ENCODE data around the gene CDH20.

Gene CDH20

GRCh38 chr18:61474918-61475317 is 141.7 kb downstream of the CDH20 start:
- TF ChIP-seq CTCF (IDR thresholded peaks at IDR 0.05) (no peak), ZFX (IDR thresholded peaks at IDR 0.05; ENCODE audit: borderline replicate concordance) (no peak)
- no peak overlapping the region for H3K27ac ChIP-seq

GRCh38 chr18:61475931-61476330 is 142.7 kb downstream of the CDH20 start:
- no peak overlapping the region for H3K27ac ChIP-seq
- TF ChIP-seq ZFX (IDR thresholded peaks at IDR 0.05; ENCODE audit: borderline replicate concordance) = no peak
- TF ChIP-seq CTCF (IDR thresholded peaks at IDR 0.05) = no peak

- TF ChIP-seq CTCF (IDR thresholded peaks at IDR 0.05) = no peak
- TF ChIP-seq ZFX (IDR thresholded peaks at IDR 0.05; ENCODE audit: borderline replicate concordance) = no peak
- no peak overlapping the region for H3K27ac ChIP-seq
Observed at GRCh38 chr18:61489334-61489733, 156.1 kb downstream of the CDH20 start.

- no peak for TF ChIP-seq CTCF (IDR thresholded peaks at IDR 0.05)
- no peak for TF ChIP-seq ZFX (IDR thresholded peaks at IDR 0.05; ENCODE audit: borderline replicate concordance)
- H3K27ac ChIP-seq = no peak overlapping the region
Observed at GRCh38 chr18:61496374-61496773, 163.1 kb downstream of the CDH20 start.

DNA sequence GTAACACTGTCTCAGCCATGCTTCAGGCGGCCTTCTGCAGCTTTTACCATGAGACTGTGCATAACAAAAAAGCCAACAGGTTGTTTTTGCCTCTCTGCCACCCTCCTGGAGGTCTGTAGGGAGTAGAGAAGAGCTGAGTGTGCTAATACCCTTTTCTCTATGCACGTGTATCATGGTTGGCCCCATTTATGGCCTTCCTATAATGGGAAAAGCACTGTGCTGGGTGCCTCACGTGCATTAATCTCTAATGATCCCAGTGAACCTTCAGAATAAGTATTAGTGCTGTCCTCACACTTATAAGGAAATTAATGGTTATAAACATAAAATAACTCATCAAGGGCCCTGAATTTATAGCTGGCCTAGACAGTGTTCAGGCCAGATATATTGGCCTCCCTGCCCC is 164.2 kb downstream of the CDH20 start:
- TF ChIP-seq ZFX (IDR thresholded peaks at IDR 0.05; ENCODE audit: borderline replicate concordance) (no peak), CTCF (IDR thresholded peaks at IDR 0.05) (no peak)
- H3K27ac ChIP-seq = no peak overlapping the region

- no peak overlapping the region for H3K27ac ChIP-seq
- TF ChIP-seq CTCF (IDR thresholded peaks at IDR 0.05) (peak; percentile 78), ZFX (IDR thresholded peaks at IDR 0.05; ENCODE audit: borderline replicate concordance) (no peak)
Observed at GRCh38 chr18:61502472-61502871, 169.2 kb downstream of the CDH20 start.

DNA sequence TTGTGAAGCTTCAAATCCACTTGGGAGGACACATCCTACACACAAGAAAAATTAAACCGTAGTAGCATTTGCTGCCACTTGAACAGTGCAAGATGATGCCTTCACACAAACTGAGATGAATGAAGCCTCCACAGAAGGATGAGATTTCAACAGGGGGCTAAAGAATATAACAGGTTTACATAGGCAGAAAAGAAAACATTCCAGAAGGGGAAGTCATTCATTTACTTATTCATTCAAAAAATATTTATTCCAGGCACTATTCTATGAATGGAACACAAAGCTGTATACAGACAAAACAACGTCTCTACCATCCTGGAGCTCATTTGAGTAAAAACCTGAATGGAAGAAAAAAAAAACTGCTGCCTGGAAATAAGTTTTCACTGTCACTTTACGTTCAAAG is 170.5 kb downstream of the CDH20 start:
- H3K27ac ChIP-seq = no peak overlapping the region
- TF ChIP-seq ZFX (IDR thresholded peaks at IDR 0.05; ENCODE audit: borderline replicate concordance) (no peak), CTCF (IDR thresholded peaks at IDR 0.05) (no peak)
